Raji (cell line): ENCODE data around the gene CCNL1.

ENCODE experiments used
- POLR2A ChIP-seq: IDR thresholded peaks from 2 replicates; pipeline ENCODE4 v1.6.1; 2011; ENCODE audit warnings: low read depth, low read length, control low read depth; ENCODE audit not compliant: insufficient read depth

Gene CCNL1

GRCh38 chr3:157152438-157152837 is 7.5 kb downstream of the CCNL1 start:
- TF ChIP-seq POLR2A: no peak

DNA sequence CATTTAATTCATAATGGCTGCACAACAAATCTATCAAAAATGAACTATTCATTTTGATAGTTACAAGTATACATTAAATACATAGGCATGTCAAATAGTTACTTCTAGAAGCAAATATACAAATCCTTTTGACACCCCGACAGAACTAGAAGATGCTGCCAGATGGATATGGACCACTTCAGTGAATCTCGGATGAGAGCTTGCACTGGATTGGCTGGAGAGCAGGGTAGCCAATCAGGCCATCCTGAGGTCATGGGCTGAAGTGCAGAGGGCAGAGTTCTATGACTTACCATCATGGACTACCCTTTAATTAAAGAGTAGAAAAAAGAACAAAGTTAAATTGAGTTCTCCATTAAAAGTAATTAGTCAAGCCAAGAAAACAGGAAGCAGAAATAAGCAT is 8.3 kb downstream of the CCNL1 start:
- TF ChIP-seq POLR2A: no peak

GRCh38 chr3:157151151-157151550 is 8.8 kb downstream of the CCNL1 start:
- no peak for TF ChIP-seq POLR2A

DNA sequence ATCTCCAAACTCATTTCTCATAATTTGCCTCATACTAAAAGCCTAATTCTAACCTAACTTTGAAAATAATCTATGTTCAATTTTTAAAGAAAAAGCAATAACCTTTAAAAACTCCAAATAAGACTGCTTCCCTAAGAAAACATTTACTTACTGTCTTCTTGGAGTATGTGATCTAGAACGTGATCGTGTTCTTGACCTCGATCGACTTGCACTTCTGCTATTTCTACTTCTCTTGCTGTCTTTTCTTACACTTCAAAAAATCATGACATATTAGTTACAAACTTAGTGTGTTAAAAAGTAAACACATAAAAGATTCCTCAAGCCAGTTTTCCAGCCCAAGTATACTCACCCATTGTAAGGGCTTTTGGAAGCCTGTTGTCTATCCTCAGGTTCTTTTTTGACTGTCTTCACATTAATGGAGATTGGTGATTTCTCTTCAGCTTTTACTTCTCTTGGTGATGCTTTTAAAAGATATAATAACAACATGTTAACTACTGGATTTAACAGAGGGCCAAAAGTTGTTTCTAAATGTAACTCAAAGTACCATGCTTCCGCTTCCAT is 10.7 kb downstream of the CCNL1 start:
- TF ChIP-seq POLR2A: no peak

DNA sequence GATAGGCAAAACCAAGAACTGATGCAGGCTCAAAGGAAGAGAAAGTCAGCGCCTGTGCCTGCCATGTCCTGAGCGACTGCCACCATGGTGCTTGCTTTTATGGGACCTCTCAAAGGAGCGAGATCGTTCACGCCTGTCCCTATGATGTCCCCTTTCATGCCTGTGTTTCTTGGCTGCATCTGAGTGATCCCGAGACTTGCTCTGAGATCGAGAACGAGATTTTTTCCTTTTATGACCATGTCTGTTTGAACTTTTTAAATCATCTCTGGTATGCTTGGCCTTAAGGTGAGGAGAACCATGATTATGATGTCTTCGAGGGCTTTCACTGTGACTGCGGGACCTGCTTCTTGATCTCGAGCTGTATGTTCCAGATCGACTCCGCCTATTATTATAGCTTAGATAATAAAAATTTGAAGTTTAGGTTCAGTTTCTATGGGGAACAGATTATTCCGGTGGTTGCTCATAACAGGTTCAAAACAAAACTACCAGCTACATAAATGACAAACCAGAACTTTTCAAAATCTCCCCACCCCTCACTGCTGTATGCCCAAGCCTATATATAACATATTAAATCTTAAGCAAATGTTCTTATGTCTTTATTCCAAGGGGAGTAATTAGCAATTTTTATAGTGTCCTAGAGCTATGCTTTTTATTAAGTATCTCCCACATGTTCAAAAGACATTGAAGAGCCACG is 11.6 kb downstream of the CCNL1 start:
- no peak for TF ChIP-seq POLR2A

DNA sequence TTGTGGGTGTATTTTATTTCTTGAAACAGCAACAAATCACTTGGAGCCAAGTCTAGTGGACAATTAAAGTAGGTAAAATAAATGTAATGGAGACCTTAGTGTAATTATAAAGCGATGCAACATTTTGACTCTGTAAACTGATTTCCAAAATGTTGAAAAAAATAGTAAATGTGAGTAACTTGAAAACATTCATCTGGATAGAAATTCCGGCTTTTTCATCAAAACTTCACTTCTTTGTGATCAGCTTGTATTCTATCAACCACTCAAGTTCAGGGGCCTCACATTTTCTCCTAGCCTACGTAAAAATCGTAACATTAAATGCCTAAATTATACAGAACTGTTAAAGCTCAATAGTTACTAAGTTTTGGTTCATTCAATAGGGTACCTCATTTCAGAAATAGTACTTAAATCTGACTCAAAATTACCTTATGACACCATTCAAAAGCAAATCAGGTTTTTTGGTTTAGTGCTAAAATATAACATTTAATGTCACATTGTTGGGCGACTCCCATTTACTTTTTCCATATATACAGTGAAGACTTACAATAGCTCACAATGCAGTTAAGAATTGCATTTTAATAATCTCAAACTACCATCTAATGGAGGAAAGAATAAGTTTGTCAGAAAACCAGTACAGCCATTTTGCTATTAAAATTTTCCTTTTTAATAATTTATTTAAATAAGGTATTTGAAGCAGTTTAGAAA is 12.7 kb downstream of the CCNL1 start:
- no peak for TF ChIP-seq POLR2A

- TF ChIP-seq POLR2A: no peak
Observed at GRCh38 chr3:157145606-157146322, 14.2 kb downstream of the CCNL1 start.

DNA sequence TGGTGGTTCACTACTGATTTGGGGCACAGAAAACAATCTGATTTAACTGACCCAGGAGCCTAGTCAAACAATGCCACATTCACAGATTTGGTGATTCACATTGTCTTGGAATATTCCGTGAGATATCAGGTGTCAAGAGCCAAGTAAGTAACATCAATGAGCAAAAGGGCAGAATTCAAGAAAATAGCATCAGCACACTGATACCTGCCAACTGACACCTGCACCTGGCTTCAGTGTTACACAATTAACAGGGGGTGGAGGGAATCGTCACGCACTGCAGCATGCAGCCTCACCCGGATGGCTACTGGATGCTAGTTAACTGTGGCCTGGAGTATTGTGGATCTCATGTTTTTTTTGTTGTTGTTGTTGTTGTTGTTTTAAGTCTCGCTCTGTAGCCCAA is 17.6 kb downstream of the CCNL1 start:
- TF ChIP-seq POLR2A: no peak

DNA sequence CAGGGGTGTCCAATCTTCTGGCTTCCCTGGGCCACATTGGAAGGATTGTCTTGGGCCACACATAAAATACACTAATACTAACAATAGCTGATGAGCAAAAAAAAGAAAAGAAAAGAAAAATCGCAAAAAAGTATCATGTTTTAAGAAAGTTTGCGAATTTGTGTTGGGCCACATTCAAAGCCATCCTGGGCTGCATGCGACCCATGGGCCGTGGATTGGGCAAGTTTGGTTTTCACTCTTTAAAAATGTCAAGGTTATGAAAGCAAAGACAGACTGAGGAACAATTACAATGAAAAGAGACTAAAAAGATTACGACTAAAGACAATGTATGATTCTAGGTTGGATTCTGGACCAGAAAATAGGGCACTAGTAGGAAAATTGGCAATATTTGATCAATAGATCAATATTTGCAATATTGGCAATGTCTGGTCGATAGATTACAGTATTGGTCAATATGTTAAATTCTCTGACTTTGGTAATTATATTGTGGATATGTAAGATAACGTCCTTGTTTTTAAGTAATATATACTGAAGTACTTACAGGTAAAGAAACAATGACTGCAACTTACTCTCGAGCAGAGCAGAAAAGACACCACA is 19.9 kb downstream of the CCNL1 start:
- TF ChIP-seq POLR2A: no peak

DNA sequence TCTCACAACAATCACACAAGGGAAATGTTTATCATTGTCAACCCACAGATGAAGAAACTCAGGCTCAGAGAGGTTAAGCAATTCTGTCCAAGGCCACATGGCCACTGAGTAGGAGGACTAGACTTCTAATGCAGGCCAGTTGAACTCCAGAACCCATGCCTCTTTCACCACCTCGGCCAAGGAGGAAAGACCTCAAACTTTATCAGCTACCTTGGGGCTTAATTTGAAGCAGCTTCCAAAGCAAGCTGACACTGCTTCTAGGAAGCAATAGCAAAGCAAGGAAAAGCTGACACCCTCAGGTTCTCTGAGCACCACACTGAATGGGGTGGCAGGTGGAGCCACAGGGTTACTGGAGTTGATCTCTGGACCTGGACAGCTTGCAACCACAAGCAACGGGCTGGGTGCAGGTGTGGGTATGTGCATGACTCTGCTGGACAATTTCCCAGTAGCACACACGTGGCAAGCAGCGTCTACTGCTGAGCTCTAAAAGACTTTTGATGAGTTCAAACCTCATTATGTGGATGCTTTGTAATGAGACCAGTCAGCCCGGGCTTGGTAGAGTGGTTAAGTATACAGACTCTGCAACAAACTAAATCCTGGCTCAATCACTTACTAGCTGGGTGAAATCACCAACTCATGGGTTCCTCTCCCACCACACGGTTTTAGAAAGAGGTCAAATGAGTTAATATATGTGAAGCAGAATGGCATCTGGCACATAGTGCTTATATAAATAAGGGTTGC is 23.1 kb downstream of the CCNL1 start:
- TF ChIP-seq POLR2A: no peak

DNA sequence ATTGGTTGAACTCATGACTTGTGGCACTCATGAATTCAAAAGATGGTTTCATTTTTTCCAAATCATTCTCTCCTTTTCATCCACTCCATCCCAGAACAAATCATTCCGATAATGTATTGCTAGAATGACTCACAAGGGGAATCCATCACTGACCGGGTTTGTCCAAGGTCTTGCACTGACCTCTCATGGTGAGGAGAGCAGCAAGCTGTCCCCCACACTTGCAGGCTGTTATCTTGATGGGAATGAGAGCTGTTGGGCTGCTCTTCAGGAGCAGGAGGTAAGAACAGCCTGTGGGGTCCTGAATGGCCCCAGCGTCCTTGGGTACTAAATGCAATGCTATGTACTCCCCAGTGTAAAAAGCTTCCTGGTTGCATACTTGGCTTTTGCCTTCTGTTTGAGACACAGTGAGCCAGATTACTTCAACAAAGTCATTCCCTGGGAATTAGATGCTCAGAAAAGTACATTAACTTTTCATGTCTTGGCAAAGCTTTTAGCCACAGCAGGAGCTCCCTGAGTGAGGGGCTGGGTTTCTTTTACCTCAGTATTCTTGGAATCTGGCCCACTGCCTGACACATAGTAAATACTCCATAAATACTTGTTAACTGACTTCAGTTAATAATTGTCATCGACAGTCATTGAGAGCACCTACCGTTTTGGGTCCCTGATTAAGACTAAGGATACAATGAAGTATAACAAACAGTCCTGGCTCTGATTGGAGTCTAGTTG is 24.1 kb downstream of the CCNL1 start:
- no peak for TF ChIP-seq POLR2A

DNA sequence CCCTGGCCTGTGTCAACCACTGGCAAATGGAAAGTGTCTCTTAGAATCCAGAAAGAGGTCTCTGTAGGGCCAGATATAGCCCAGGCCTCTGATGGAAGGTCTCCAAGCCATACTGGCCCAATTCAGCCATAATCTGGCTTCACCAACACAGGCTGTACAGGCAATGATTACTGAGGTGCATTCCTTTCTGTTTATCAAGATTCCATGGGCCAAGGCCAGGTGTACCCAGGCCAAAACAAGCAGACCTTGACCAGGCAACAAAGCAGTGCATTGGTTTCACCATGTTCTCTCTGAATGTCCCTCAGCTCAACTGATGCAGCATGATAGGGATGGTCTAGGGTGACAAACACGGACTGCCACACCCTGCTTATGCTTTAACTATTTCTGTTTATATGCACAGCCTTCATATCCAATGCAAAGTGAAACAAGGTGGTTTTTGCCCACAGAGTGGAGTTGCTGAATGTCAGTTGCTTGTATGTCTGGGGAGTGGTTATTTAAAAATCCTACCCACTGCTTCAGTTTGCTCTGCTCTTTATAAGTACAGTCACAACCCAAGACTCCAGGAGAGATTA is 25.2 kb downstream of the CCNL1 start:
- TF ChIP-seq POLR2A: no peak

DNA sequence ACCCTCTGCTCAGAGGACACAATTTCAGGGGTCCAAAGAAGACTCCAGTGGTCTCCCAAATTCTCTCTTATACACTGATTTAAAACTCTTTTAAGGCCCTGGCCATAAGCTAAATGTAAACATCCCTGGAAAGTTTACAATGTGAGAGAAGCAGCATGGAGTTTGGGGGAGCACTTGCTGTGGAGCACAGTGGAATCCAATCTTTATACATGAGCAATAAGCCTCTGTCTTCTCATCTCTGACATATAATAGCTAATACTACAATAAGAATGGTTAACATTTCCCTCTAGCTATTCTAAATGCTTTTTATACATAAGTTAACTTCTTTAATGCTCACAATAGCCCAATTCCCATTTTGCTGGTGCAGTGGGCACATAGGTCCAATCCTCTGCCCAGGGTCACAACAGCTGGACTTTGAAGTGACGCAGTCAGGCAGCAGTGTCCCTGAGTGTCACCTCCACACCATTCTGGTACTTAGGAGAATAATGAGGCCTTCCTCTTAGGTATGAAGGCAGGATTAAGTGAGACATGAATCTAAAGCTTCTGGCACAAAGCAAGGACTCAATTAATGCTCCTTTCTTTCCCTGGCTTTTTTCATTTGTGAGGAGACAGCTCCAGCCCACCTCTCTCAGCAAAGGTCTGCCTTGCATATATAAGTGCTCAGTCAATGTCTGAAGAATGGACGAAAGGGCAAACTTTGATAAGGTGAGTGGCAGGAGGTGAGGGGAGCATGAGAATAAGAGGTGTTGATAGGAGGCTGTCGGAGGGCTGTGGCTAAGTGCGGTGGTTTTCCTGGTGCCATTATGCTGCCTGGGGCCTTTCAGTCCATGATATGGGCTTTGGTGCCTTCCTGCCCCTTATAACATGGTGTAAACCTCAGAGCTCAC is 26.3 kb downstream of the CCNL1 start:
- no peak for TF ChIP-seq POLR2A

DNA sequence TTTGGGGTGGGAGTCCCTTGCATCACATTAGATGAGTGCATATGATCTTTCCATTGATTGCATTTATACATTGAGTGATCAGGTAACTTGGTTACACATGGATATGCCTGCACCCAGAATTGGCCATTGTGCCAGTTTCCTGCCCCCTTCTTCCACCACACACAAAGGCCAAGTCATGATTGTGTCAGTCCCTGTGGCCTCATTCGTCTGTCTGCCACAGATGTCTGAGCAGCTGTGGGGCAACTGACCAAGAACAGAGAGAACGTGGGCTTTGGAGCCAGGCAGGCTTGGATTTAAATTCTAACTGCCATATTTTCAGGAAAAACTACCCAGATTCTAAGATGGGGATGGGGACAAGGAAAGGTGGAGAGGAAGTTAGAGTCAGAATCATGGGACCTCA is 27.0 kb downstream of the CCNL1 start:
- TF ChIP-seq POLR2A: no peak
